PC-9 (cell line): ENCODE measurements around the gene ACSS3.

Source experiments
- EZH2 ChIP-seq: fragments of 200-600 bp; sonication (generic); IDR thresholded peaks from 2 replicates; pipeline ENCODE4 v1.8.0; 2017; ENCODE audit warnings: antibody characterized with exemption, low read depth
- TF ChIP-seq, protein P1 (sequence below): fragments of 200-600 bp; sonication (generic); conservative IDR thresholded peaks from 2 replicates; pipeline ENCODE4 v1.6.1; 2017; ENCODE audit warnings: mixed run types, antibody characterized with exemption, mild to moderate bottlenecking, moderate library complexity

DNA sequence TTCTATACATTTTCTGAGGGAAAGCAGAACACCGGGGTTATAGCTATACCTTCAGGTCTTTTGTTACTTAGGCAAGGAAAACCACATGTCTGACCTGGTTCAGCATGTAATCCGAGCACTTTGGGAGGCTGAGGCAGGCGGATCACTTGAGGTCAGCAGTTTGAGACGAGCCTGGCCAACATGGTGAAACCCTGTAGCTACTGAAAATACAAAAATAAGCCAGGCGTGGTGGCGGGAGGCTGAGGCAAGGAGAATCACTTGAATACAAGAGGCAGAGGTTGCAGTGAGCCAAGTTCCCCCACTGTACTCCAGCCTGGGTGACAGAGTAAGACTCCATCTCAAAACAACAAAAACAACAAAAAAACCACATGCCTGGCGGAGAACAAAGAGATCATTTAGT, 177.6 kb downstream of the ACSS3 start:
- TF ChIP-seq, protein P1, sequence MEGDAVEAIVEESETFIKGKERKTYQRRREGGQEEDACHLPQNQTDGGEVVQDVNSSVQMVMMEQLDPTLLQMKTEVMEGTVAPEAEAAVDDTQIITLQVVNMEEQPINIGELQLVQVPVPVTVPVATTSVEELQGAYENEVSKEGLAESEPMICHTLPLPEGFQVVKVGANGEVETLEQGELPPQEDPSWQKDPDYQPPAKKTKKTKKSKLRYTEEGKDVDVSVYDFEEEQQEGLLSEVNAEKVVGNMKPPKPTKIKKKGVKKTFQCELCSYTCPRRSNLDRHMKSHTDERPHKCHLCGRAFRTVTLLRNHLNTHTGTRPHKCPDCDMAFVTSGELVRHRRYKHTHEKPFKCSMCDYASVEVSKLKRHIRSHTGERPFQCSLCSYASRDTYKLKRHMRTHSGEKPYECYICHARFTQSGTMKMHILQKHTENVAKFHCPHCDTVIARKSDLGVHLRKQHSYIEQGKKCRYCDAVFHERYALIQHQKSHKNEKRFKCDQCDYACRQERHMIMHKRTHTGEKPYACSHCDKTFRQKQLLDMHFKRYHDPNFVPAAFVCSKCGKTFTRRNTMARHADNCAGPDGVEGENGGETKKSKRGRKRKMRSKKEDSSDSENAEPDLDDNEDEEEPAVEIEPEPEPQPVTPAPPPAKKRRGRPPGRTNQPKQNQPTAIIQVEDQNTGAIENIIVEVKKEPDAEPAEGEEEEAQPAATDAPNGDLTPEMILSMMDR: no peak
- TF ChIP-seq EZH2: no peak
